Pancreas (tissue), 10 donors: ENCODE data around the gene SLC35A3. TPM values are rescaled to one million over a fixed set of nuclear protein-coding genes. Genes with fewer than 3 reads are reported as not detected.

ENCODE experiments used
- ATAC-seq, 4 donors: fragments of 200-7000 bp; cut with Tn5 transposase; one replicate each; pipeline versions ENCODE4 v1.8.0 to v1.9.1; 2020; ENCODE audit warnings: mild to moderate bottlenecking in 4 of 4, moderate library complexity in 4 of 4
- DNase-seq, 6 donors: peaks; one replicate each; pipeline ENCODE4 v3.0.0-alpha.2; 2020
- FAIRE-seq: peaks from 2 replicates; lab custom pipeline; 2012; peaks lifted over from hg19 to GRCh38; lab: Jason Lieb, UNC
- H3K27ac ChIP-seq, 4 donors: fragments of 200-600 bp; sonication (generic); 1 replicate in 3 of 4; 2 replicates in 1 of 4; pipeline versions ENCODE4 v1.5.0 to v1.8.0; 2020
- H3K27me3 ChIP-seq, 4 donors: fragments of 200-600 bp; one replicate each; pipeline ENCODE4 v1.8.0; 2021
- H3K36me3 ChIP-seq, 3 donors: fragments of 200-600 bp; sonication (generic) in 1 of 3; one replicate each; pipeline versions ENCODE4 v1.5.0 to v1.8.0; 2020 to 2021
- H3K4me1 ChIP-seq, 3 donors: fragments of 200-600 bp; one replicate each; pipeline ENCODE4 v1.8.0; 2021
- H3K4me3 ChIP-seq, 4 donors: fragments of 200-600 bp; sonication (generic) in 2 of 4; one replicate each; pipeline versions ENCODE4 v1.5.0 to v1.8.0; 2020 to 2021
- H3K9me3 ChIP-seq, 4 donors: fragments of 200-600 bp; one replicate each; pipeline ENCODE4 v1.8.0; 2021
- WGBS, 2 donors: extraction: QIAGEN DNeasy Blood & Tissue Kit; methylation state at CpG; one replicate each; pipeline ENCODE4 v1.1.7; 2013; 5-methylcytosine and 5-hydroxymethylcytosine counted together
- intact Hi-C, 3 donors: fragments of 100-400 bp; cut with DNase I; formaldehyde crosslinking; loops; one replicate each; pipeline versions ENCODE4 v1.11.1 to v1.14.2; 2022
- polyA plus RNA-seq, 2 donors: library from polyadenylated mRNA; stranded (reverse); fragments of 200-250 nt; gene quantifications; one replicate each; pipeline ENCODE4 v1.2.3, GENCODE V29; 2013
- total RNA-seq, 6 donors: library from RNA; stranded (reverse); fragmentation: NEBNext Ultra II Directional in 4 of 6; extraction: Animal tissue kit (Norgen Biotek cat#: 25700) in 4 of 6; gene quantifications; one replicate each; pipeline versions ENCODE4 v1.2.1 to v1.2.4, GENCODE V29; 2021 to 2023
- TF ChIP-seq, protein P1 (sequence below), 4 donors: fragments of 200-600 bp; sonication (generic) in 3 of 4; IDR thresholded peaks; one replicate each; pipeline versions ENCODE4 v1.5.0 to v1.8.0; 2021; ENCODE audit warnings: antibody characterized with exemption in 4 of 4
- donor health status: healthy with polysubstance abuse.
- donor health status: DM: no; HTN: no; CAD: no; lungs with moderate emphysema.
- donor health status: DM: no; HTN: no; CAD: no.
- donor health status: control.
- donor health status: control.
- donor health status: Bipolar disorder and iron deficiency.
- donor health status: DM: yes; HTN: yes; CAD: no.
- donor health status: DM: no; HTN: no; CAD: no.
- donor health status: DM: no; HTN: no; CAD: no.
- donor health status: DM: yes; HTN: yes; CAD: no.

SLC35A3 gene
- total and polyA plus RNA-seq, 8 donors, result 6.3 to 15.6 (median 10.2) TPM

- no peak for FAIRE-seq
- TF ChIP-seq, protein P1, sequence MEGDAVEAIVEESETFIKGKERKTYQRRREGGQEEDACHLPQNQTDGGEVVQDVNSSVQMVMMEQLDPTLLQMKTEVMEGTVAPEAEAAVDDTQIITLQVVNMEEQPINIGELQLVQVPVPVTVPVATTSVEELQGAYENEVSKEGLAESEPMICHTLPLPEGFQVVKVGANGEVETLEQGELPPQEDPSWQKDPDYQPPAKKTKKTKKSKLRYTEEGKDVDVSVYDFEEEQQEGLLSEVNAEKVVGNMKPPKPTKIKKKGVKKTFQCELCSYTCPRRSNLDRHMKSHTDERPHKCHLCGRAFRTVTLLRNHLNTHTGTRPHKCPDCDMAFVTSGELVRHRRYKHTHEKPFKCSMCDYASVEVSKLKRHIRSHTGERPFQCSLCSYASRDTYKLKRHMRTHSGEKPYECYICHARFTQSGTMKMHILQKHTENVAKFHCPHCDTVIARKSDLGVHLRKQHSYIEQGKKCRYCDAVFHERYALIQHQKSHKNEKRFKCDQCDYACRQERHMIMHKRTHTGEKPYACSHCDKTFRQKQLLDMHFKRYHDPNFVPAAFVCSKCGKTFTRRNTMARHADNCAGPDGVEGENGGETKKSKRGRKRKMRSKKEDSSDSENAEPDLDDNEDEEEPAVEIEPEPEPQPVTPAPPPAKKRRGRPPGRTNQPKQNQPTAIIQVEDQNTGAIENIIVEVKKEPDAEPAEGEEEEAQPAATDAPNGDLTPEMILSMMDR (IDR thresholded peaks at IDR 0.05), result no peak
- Histone ChIP-seq H3K4me3 (no peak overlapping the region), H3K36me3 (no peaks in the 10 kb centered on the region), H3K27ac (no peak overlapping the region), H3K4me1 (no peaks in the 10 kb centered on the region), H3K27me3 (no peaks in the 10 kb centered on the region), H3K9me3 (no peaks in the 10 kb centered on the region)
- DNase-seq, result no peak
- WGBS, 2 donors, result 97 to 98% methylated on average over 6 of the region's 6 CpGs
- no peak for ATAC-seq
- intact Hi-C loops, result no loop called here
Observed at GRCh38 chr1:100023482-100023881, 53.7 kb downstream of the SLC35A3 start.

DNA sequence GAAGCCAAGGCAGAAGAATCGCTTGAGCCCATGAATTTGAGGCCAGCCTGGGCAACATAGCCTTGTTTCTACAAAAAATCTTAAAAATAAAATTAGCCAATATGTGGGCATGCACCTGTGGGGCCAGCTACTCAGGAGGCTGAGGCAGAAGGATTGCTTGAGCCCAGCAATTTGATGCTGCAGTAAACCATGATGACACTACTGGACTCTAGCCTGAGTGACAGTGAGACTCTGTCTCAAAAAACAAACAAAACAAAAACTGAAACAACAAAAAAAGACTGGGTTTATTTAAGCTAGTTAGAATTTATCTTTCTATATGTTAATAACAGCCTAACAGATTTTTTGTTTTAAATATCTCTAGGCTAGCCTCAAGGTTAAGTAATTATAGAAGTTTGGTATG, 57.4 kb downstream of the SLC35A3 start:
- no peak for FAIRE-seq
- intact Hi-C loops, result no loop called here
- WGBS, 2 donors, result 92 to 100% methylated on average over 1 of the region's 1 CpG

GRCh38 chr1:100028765-100029164, 59.0 kb downstream of the SLC35A3 start:
- Histone ChIP-seq H3K27ac (no peak overlapping the region), H3K36me3 (no peaks in the 10 kb centered on the region), H3K27me3 (no peaks in the 10 kb centered on the region), H3K9me3 (no peaks in the 10 kb centered on the region), H3K4me3 (no peak overlapping the region), H3K4me1 (no peaks in the 10 kb centered on the region)
- intact Hi-C loops, result no loop called here
- WGBS, 2 donors, result 91 to 95% methylated on average over 2 of the region's 2 CpGs
- TF ChIP-seq, protein P1 (IDR thresholded peaks at IDR 0.05), result no peak
- no peak for DNase-seq
- FAIRE-seq, result no peak
- ATAC-seq, result no peak

More for the DNA sequence above, 57.4 kb downstream of the SLC35A3 start:
- Histone ChIP-seq H3K9me3 (no peaks in the 10 kb centered on the region), H3K27me3 (no peaks in the 10 kb centered on the region), H3K4me3 (no peak overlapping the region), H3K4me1 (no peaks in the 10 kb centered on the region), H3K36me3 (no peaks in the 10 kb centered on the region), H3K27ac (no peak overlapping the region)
- no peak for DNase-seq
- TF ChIP-seq, protein P1 (IDR thresholded peaks at IDR 0.05), result no peak
- no peak for ATAC-seq

DNA sequence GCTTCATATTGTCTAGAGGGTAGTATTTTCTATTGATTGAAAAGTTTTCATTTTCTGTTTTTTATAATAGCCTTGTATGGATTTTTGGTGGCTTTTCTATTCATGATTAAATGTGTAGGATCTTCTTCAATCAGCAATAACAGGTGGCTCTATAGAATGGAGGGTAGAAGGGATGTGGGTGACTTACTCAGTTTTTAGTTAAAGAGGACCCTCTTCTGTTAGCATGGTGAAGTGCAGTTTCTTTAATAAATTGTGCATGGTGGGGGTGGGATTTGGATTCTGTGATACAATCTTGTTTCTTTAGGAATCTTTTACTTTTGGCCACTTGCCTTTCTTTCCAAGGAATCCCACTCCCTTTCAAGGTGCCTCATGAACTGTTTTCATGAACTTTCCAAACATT, 64.7 kb downstream of the SLC35A3 start:
- H3K27ac ChIP-seq, result no peak overlapping the region
- no peak for DNase-seq

GRCh38 chr1:100035214-100035613, 65.4 kb downstream of the SLC35A3 start:
- DNase-seq (no peak), ATAC-seq (no peak), FAIRE-seq (no peak)
- Histone ChIP-seq H3K27me3 (no peaks in the 10 kb centered on the region), H3K36me3 (no peaks in the 10 kb centered on the region), H3K4me3 (no peak overlapping the region), H3K9me3 (no peaks in the 10 kb centered on the region), H3K4me1 (peaks cover 0 to 7% (median 7%) of the 10 kb centered on the region in 3 donors), H3K27ac (no peak overlapping the region)
- WGBS, 2 donors, result 85 to 92% methylated on average over 1 of the region's 1 CpG
- TF ChIP-seq, protein P1 (IDR thresholded peaks at IDR 0.05), result no peak
- intact Hi-C loops, result no loop called here

More for the DNA sequence above, 64.7 kb downstream of the SLC35A3 start:
- no peaks in the 10 kb centered on the region for H3K27me3 ChIP-seq
- ATAC-seq, result no peak
- no peaks in the 10 kb centered on the region for H3K9me3 ChIP-seq
- H3K4me1 ChIP-seq, result peaks cover 0 to 7% (median 0%) of the 10 kb centered on the region in 3 donors
- intact Hi-C loops, result no loop called here
- H3K4me3 ChIP-seq, result no peak overlapping the region
- no peaks in the 10 kb centered on the region for H3K36me3 ChIP-seq
- FAIRE-seq, result no peak
- TF ChIP-seq, protein P1 (IDR thresholded peaks at IDR 0.05), result no peak
